Right lobe of liver (tissue), 4 donors: ENCODE measurements around the gene BUD23.

ENCODE experiments used
- CTCF ChIP-seq, 4 donors: fragments of 200-600 bp in 3 of 4; fragments of 450-650 bp in 1 of 4; IDR thresholded peaks; one replicate each; pipeline versions ENCODE4 v1.5.1 to v1.8.0; 2016 to 2022; ENCODE audit warnings: antibody characterized with exemption in 4 of 4, mild to moderate bottlenecking in 2 of 4
- POLR2A ChIP-seq: fragments of 450-650 bp; IDR thresholded peaks from one replicate; pipeline ENCODE4 v1.6.1; 2017; ENCODE audit warnings: antibody characterized with exemption, mild to moderate bottlenecking
- donor health status: DM: no; HTN: no; CAD: no.
- donor health status: DM: no; HTN: no; CAD: no.
- donor health status: DM: no; HTN: yes; CAD: no.

- TF ChIP-seq CTCF (IDR thresholded peaks at IDR 0.05) (no peak), POLR2A (no peak)
Measured at GRCh38 chr7:73645643-73646174, 37.7 kb upstream of the BUD23 start.
